ENCODE data around the gene RNF149.
"Not testable (repeated sequence)": the region's sequence is repeated elsewhere in the genome, so short reads cannot be mapped to it uniquely, and the experiment has no call there.

RNF149 gene

GRCh38 chr2:101241158-101241557 is 67.3 kb downstream of the RNF149 start:
- TF ChIP-seq SPI1 (IDR thresholded peaks at IDR 0.05; ENCODE audit: low read depth, low read length): no peak
- no peak for TF ChIP-seq POLR2A (IDR thresholded peaks at IDR 0.05; ENCODE audit: low read depth, low read length)
- no peak for TF ChIP-seq TAF1 (IDR thresholded peaks at IDR 0.05; ENCODE audit: low read depth, low read length)
- TF ChIP-seq POU2F2 (IDR thresholded peaks at IDR 0.05; ENCODE audit: low read depth, low read length): no peak
- TF ChIP-seq PAX5 (IDR thresholded peaks at IDR 0.05; ENCODE audit: insufficient read depth, low read length, severe bottlenecking): no peak
- no peak for TF ChIP-seq POLR2AphosphoS5 (IDR thresholded peaks at IDR 0.05; ENCODE audit: low read depth, low read length)
- no peak for DNase-seq (ENCODE audit: insufficient read length, low spot score)
- FAIRE-seq: no peak

- not testable (repeated sequence) for FAIRE-seq; DNase-seq (ENCODE audit: insufficient read length, low spot score)
Observed at GRCh38 chr2:101240694-101241093, 67.8 kb downstream of the RNF149 start.

- not testable (repeated sequence) for FAIRE-seq; DNase-seq (ENCODE audit: insufficient read length, low spot score)
Observed at GRCh38 chr2:101239760-101240118, 68.8 kb downstream of the RNF149 start.

GRCh38 chr2:101238930-101239759 is 69.4 kb downstream of the RNF149 start:
- no peak for TF ChIP-seq POU2F2 (IDR thresholded peaks at IDR 0.05; ENCODE audit: low read depth, low read length)
- no peak for TF ChIP-seq POLR2AphosphoS5 (IDR thresholded peaks at IDR 0.05; ENCODE audit: low read depth, low read length)
- no peak for TF ChIP-seq PAX5 (IDR thresholded peaks at IDR 0.05; ENCODE audit: insufficient read depth, low read length, severe bottlenecking)
- DNase-seq (ENCODE audit: insufficient read length, low spot score): no peak
- FAIRE-seq: no peak

GRCh38 chr2:101237944-101238343 is 70.6 kb downstream of the RNF149 start:
- DNase-seq (ENCODE audit: insufficient read length, low spot score); FAIRE-seq: not testable (repeated sequence)

- DNase-seq (ENCODE audit: insufficient read length, low spot score); FAIRE-seq: not testable (repeated sequence)
Observed at GRCh38 chr2:101235956-101236355, 72.5 kb downstream of the RNF149 start.

- no peak for TF ChIP-seq POLR2AphosphoS5 (IDR thresholded peaks at IDR 0.05; ENCODE audit: low read depth, low read length)
- TF ChIP-seq POLR2A (IDR thresholded peaks at IDR 0.05; ENCODE audit: low read depth, low read length): no peak
- no peak for TF ChIP-seq POU2F2 (IDR thresholded peaks at IDR 0.05; ENCODE audit: low read depth, low read length)
- TF ChIP-seq TAF1 (IDR thresholded peaks at IDR 0.05; ENCODE audit: low read depth, low read length): no peak
- no peak for TF ChIP-seq PAX5 (IDR thresholded peaks at IDR 0.05; ENCODE audit: insufficient read depth, low read length, severe bottlenecking)
- TF ChIP-seq SPI1 (IDR thresholded peaks at IDR 0.05; ENCODE audit: low read depth, low read length): no peak
- FAIRE-seq (no peak), DNase-seq (ENCODE audit: insufficient read length, low spot score) (no peak)
Observed at GRCh38 chr2:101234169-101234938, 74.1 kb downstream of the RNF149 start.

- TF ChIP-seq POLR2AphosphoS5 (IDR thresholded peaks at IDR 0.05; ENCODE audit: low read depth, low read length) (no peak), SPI1 (IDR thresholded peaks at IDR 0.05; ENCODE audit: low read depth, low read length) (no peak), POU2F2 (IDR thresholded peaks at IDR 0.05; ENCODE audit: low read depth, low read length) (no peak), PAX5 (IDR thresholded peaks at IDR 0.05; ENCODE audit: insufficient read depth, low read length, severe bottlenecking) (no peak), POLR2A (IDR thresholded peaks at IDR 0.05; ENCODE audit: low read depth, low read length) (no peak), TAF1 (IDR thresholded peaks at IDR 0.05; ENCODE audit: low read depth, low read length) (no peak)
- FAIRE-seq (no peak), DNase-seq (ENCODE audit: insufficient read length, low spot score) (no peak)
Observed at GRCh38 chr2:101232770-101233169, 75.7 kb downstream of the RNF149 start.

- FAIRE-seq (no peak), DNase-seq (ENCODE audit: insufficient read length, low spot score) (no peak)
- TF ChIP-seq POLR2A (IDR thresholded peaks at IDR 0.05; ENCODE audit: low read depth, low read length) (no peak), POU2F2 (IDR thresholded peaks at IDR 0.05; ENCODE audit: low read depth, low read length) (no peak), TAF1 (IDR thresholded peaks at IDR 0.05; ENCODE audit: low read depth, low read length) (no peak), POLR2AphosphoS5 (IDR thresholded peaks at IDR 0.05; ENCODE audit: low read depth, low read length) (no peak), SPI1 (IDR thresholded peaks at IDR 0.05; ENCODE audit: low read depth, low read length) (no peak), PAX5 (IDR thresholded peaks at IDR 0.05; ENCODE audit: insufficient read depth, low read length, severe bottlenecking) (no peak)
Observed at GRCh38 chr2:101231937-101232730, 76.4 kb downstream of the RNF149 start.

GRCh38 chr2:101231240-101231639 is 77.3 kb downstream of the RNF149 start:
- no peak for TF ChIP-seq POLR2AphosphoS5 (IDR thresholded peaks at IDR 0.05; ENCODE audit: low read depth, low read length)
- no peak for TF ChIP-seq POLR2A (IDR thresholded peaks at IDR 0.05; ENCODE audit: low read depth, low read length)
- TF ChIP-seq TAF1 (IDR thresholded peaks at IDR 0.05; ENCODE audit: low read depth, low read length): no peak
- TF ChIP-seq PAX5 (IDR thresholded peaks at IDR 0.05; ENCODE audit: insufficient read depth, low read length, severe bottlenecking): no peak
- no peak for TF ChIP-seq POU2F2 (IDR thresholded peaks at IDR 0.05; ENCODE audit: low read depth, low read length)
- no peak for DNase-seq (ENCODE audit: insufficient read length, low spot score)
- FAIRE-seq: no peak
